NOMO-1 treated with dmso at 0.1 percent for 144 hours (cell line): ENCODE data around the gene CAST.
A peak's percentile ranks its signal among the peaks of the same experiment; 100 is the strongest.

ENCODE experiments used
- DNase-seq: peaks from one replicate; lab custom pipeline; 2025; ENCODE audit not compliant: unreplicated experiment; lab: John Stamatoyannopoulos, UW

The CAST gene

DNA sequence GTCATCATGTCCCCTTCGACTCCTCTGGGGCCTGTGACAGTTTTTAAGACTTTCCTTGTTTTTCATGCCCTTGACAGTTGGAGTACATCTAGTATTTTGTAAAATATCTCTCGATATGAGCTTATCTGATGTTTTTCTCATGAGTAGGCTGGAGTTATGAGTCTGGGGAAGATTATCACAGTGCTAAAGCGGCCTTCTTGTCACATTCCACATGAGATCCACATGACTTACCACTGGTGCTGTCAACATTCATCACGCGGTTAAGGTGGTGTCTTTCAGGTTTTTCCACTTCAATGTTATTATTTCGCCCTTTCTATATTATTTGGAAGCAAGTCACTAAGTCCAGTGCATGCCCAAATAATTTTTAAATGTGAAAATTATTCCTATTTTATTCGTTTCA, 17.1 kb upstream of the CAST start:
- DNase-seq, result no peak

DNA sequence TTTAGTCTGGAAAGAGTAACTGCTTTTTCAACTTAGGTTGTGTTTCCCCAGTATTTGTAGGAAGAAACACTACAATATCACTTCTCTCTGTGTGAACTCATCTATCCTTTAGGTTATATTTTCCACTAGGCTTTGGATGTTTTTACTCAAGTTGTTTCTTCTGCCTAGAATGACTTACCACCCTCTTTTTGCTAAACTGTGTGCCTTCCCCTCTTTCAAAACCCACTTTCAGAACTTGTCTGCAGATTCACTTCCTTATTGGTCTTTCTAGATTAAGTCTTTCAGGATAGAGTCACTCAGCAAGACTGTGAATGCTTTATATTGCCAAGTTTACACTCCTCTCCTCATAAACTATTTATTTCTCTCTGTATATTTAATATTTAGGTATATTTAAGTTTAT, 14.2 kb upstream of the CAST start:
- DNase-seq, result peak; percentile 61

DNA sequence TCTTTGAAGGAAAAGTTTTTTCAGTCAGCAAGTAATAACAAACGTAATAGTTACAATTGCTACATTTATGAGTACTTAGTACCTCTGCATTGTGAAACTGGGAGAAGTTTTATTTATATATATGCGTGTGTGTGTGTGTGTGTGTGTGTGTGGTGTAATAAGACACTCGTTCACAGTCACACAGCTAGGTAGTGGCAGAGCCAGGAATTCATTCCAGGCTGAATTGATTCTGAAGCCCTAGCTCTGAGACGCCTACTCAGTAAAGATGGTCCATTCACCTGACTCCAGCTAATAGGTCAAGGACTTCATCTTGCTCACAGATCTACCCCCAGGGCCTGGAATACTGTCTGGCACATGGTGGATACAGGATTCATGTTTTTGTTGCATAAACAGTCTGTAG, 13.6 kb upstream of the CAST start:
- DNase-seq, result no peak

DNA sequence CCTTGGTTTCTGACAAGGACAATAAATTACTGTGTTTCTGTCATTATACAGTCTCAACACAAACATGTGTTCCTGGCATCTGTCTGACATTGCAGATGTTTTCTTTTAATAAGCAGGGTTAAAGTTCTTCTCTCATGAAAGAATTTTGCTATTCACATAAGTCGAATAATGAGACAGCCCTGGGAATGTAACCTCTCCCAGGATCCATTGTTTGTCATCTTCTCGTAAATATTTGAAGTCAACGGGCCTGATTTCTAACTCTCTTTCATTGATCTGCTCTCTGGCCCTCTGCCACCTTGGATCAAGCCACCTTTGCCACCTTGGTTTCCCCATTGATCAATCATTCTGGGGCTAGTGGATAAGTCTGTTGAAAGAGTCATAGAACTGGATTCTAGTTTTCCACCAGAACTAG, 12.9 kb upstream of the CAST start:
- DNase-seq, result no peak

DNA sequence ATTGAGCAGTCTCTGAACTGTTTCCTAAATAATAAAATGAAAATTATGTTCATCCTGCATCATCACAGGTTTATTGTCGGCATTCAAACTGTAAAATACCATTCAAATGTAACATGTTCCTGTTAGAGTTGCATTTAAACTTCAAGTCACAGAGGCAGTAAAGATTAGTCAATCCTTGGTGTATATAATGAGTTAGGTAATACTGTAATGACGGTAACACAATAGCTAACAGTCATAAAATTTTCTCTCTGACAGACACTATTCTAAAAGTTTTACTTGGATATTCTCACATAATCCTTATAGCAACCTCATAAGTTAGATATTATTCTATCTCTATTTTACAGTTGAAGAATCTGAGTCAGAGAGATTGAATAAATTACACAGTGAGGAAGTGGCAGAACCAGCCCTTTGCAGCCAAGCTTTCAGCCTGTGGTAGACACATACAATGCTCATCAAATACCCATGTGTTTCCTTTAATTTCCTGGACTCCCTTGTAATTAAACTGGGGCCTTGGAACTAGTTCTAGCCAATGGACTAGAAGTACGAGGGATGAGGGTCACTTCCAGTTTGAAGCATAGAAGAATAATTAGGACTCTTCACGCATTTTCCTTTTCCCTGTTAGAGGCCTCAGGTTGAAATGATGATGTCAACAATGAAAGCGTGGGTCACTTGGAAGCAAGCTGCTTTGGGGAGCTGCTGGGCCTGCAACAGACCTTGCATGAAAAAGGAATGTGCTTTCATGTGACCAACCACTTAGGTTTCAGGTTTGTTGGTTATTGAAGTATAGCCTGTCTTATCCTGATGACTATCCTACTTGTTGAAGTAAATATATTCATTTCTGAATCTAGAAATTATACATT, 12.3 kb upstream of the CAST start:
- DNase-seq, result peak; percentile 23

DNA sequence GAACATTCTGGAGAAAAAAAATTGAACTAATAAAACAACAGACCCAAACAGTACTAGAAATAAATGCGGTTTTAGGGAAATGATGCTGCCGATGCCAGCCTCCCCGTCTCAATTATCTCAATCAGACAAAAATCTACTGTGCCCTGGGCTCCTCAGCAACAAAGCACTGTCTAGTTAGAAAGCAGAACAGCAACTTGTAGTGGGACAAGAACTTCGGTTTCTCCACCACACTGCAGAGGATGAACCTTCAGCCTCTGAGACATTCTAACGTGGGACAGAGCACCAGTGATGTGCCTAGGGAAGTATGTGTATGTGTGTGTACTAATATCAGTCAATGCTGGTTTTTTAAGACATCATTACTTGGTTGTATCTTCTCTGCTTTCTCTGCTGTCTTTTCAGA, 11.1 kb upstream of the CAST start:
- peak; percentile 45 for DNase-seq

DNA sequence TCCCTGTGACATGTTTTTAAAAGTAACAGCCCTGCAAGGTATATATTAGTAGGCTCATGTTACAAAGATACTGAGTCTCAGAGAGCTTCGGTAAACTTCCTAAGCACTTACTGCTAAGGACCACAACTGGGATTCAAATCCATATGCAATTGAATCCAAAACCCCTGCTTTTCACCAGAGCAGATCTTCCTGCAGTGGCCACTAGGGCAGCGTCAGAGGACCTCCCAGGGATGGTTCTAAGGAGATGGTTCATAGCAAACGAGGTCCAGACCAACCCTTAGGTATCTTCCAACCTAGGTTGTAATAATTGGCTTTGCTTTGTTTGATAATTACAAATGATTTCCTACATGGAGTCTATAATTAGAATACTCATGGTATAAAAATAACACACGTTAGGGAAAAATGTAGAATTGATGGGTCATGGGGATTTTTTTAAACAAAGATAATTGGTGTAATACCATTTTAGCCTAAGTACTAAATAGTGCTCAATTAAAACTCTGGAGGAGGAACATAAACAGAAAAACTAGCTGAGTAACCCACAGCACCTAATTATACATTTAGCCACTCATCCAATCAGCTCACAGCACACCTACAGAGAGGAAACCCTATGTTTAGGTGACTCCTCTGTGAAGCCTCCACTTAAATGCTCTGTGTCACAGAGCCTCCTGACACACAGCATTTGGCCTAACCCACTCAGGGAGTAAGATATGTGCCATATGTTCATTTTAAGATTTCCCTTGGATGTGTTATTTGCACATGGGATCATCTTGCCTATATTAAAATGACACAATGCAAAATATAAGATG, 10.0 kb upstream of the CAST start:
- DNase-seq, result no peak

DNA sequence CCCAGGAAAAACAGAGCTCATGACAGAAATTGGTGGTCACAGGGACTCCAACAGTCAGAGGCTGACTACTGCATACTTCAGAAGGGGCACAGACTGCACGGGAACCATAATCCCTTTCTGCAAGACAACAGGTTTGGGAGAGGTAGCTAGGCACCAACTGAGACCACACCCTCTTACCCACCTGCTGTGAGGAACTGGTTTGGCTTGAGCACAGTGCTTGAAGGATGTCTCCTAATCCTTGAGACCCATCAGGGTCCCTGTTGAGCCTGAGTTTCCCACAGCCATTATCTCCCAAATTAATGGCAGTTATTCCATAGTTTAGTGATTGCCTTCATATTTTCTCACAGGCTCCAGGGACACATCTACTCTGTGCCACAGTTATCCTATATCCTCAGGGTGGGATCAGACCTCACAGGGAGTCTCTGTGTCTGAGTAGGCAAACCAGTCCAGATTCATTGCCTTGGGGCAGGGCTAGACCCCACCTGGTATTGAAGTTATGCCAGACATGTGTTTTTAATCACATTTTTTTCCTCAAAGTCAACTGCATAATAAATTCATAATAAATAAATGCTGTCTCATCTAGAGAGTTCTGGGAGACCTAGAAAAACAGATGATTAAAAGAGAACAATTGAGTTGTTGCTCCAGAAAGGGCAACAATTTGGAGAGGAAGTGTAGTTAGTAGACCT, 9.3 kb upstream of the CAST start:
- DNase-seq, result no peak

DNA sequence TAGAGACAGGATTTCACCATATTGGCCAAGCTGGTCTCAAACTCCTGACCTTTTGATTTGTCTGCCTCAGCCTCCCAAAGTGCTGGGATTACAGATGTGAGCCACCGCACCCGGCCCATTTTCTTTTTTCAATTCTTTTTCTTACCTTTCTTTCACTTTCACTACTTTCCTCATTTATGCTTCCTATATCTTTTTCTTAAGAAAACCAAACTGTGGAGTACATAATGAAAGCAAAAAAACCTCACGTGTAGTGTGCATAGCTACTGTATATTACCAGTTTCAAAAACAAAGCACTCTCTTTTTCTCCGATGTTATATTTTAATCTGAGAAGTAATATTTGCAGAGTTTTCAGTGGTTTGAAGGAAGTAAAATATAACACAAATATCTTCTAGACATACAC, 8.0 kb upstream of the CAST start:
- DNase-seq, result no peak

DNA sequence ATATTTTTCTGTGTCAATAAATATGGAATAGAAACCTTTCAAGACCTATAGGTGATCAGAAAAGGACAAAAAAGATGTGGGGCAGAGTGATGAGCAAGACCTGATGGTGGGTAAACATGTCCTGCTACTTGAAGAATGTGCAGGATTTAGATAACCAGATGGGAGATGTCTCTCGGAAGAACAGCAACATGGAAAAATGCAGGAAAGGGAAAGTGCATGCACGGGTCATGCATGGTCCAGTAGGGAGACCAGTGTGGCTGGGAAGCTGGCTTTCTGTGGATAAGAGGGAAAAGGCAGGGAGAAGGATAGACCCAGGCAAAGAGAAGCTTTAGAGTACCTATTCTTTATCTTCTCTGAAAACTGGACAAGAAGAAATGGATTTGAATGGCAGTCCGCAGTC, 7.1 kb upstream of the CAST start:
- DNase-seq, result no peak

DNA sequence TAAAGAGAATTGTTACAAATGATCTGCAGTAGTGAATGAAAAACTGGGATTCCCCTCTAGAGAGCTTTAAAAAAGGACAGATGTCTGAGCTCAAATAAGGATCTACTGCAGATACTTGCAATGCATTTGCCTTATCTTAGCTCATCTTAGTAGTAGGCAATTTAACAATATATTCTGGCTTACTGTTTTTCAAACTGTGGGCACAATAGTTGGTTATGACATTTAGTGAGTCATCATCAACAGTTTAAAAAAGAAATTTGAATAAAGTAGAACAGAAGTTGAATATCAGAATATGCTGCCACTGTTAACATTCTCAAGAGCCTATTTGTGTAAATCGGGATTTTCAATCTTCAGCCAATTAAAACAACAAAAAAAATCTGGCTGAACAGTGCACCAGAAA, 6.7 kb upstream of the CAST start:
- no peak for DNase-seq

DNA sequence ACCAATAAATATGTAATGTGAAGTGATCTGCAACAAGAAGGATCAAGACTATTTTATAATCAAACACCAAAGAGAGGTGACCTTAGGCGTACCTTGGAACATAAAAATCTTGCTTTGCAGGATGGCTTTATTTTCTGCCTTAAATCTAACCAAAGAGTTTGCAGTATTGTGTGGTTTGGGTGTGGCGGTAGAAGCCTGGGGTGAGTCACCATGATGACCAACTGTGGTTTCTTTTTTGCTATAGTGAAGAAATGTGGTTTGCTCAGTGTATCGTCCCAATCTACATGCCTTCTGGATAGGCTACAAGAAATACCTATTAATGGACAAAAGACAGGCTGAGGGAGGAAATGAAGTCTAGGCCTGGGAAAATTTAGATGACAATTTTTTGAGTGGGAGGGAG, 5.1 kb upstream of the CAST start:
- peak; percentile 87 for DNase-seq

DNA sequence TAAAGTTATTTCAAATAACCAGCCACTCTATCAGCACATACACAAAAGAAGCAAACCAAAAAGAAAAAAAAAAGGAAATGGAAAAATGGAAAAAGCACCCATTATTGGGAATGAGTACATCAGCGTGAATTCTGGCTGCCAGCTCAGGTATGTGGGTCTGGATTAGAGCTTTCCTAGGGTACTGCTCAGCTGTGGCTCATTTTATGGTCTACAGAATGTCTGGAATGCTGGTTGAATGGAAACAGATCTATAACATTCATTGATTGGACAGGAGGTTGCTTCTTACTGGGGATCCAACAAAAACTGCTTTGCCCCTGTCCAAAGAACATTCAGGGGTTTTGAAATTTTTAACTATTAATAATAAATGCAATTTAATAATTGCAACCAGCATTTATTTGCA, 3.9 kb upstream of the CAST start:
- no peak for DNase-seq

DNA sequence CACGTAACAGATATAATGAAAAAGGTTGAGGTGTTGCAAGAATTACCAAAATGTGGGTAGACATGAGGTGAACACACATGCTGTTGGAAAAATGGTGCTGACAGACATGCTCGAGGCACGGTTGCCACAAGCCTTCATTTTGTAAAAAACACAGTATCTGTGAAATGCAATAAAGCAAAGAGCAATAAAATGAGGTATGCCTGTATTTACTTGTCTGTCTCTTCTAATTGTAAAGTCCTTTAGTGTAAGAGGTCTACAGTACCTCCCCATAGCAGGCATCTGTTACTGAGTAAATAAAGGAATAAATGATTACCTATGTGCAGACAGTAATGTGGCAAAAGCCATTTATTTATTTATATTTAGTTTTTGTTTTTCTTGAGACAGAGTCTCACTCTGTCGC, 3.0 kb upstream of the CAST start:
- DNase-seq, result no peak

DNA sequence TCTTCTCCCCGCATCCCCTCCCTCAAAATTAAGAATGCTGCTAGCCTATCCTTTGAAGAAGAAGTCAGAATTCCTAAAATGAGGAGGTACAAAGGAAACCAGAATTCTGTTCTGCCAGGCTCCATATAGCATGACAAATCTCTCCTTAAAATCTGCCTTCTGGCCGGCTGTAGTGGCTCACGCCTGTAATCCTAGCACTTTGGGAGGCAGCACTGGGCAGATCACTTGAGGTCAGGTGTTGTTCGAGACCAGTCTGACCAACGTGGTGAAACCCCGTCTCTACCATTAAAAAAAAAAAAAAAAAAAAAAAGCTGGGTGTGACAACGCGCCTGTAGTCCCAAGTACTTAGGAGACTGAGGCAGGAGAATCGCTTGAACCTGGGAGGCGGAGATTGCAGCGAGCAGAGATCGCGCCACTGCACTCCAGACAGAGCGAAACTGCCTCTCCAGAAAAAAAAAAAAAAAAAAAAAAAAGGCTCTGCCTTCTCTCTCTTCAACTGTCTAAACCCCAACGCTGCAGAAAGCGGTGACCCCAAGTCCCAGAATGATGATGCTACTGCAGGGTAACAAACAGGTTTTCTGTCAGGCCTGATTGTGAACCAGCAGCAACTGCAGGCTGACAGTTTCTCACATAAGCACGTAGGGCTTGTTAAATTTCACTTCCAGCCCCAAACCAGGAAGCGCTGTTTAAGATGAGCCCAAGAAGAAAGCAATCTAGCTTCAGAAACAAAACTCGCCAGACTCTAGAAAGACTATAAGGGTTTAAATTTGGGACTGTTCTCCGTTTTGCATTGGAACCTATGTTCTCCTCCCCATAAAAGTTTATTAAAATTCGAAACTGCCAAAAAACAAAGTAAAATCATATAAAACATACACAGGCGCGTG, 963 bp upstream of the CAST start:
- peak; percentile 52 for DNase-seq

DNA sequence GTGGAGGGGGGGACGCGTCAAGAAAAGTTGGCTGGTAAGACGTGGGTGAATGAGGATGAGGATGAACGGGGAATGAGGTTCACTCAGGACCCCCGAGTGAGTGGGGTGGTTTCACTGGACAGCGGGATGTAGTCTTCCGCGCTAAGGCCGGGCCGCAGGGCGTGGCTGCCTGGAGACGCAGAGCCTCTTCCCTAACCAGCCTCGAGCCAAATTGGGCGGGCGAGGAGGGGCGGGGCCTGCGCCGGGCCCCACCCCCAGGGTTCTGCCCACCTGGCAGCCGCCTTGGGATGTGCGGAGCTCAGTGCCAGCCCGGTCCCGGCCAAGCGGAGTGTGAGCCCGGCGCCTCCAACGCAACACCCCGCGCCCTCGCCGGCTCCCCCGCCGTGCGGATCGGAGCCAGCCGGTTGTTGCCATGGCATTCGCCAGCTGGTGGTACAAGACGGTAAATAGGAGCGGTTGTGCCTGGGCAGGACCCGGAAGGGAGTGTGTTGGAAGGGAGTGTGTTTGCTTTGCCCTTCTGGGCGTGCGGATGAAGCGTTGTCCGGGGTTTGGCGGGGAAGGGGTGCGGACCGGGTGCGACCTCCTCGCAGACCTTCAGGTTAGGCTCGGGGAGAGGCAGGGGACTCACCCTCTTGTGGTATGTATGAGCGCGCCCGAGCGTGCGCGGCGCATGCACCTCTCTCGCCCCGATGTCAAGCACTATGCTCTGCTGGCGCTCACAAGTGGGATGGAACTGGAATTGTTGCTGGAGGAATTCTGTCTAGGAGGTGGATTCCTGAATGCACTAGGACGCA, 746 bp downstream of the CAST start:
- DNase-seq, result peak; percentile 92

DNA sequence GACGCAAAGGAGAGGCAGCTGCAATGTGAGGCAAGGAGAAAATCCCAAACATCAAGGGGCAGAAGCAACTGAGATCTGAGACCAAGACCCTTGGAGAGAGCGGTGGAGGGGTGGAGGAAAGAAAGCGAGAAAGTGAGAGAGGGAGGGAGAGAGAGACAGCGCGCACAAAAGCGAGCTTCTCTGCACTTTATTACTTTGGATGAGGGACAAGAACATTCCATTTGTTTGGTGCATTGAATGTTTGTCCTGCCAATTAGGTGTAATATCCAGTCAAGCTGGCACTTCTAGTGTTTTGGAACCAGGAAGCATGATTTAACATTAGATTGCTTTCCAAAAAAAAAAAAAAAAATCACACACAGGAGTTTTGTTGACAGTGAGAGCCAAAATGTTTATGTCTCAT, 1.4 kb downstream of the CAST start:
- DNase-seq, result no peak

DNA sequence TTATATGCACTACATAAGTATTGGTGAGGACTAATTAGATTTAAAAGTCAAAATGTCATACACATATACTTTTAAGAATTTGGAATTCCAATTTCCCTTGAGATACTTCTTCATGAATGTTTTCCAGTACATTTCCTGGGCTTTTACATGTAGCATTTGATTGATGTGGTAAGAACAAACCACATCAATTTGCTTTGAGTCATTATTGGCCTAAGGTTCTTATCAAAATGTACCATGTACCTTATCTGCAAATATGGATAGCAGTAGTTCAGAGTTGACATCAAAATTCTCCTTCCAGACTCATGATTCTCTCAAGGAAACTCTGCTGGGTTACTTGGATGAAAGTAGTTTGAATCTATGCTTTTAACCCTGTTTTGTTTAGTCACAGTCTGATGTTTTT, 2.5 kb downstream of the CAST start:
- DNase-seq, result no peak

DNA sequence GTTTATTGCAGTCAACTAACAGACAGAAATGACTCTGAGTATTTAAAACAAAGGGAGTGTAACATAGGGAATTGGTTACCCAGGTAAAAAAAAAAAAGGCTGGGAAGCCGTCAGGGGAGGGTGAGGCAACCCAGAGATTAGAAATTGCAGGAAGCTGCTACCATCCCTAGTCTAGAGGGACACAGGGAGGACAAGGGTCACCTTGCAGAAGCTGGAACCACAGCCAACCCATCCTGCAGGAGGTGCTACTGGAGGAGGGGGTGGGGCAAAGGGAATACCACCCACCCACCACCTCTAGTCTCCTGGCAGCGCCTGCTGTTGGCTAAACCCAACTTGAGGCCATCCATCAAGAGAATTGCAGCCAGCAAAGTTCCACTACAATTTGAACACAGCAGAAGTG, 6.5 kb downstream of the CAST start:
- DNase-seq, result no peak

DNA sequence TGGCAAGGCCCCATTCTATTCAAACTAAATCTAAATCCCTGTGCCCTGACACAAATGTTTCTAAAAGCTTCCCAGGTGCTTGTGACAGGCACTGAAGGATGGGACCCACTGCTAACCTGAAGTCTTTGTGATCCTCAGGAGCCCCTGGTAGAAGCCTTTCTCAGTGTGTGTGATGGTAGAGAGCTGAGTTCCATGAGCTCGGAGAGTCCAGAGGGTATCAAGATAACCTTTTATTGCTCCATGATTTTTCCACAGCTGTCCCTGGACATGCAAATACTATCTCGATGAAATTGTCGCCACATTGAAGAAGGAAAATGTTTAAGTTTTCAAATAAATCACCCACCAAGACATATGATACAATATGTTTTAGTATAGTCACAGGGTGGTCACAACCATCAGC, 7.7 kb downstream of the CAST start:
- DNase-seq, result no peak
